Adrenal gland (tissue), 5 donors: ENCODE data around the gene SORCS3.

Experiments used
- CTCF ChIP-seq, 6 experiments: fragments of 450-650 bp in 4 of 6; fragments of 200-600 bp in 2 of 6; sonication (generic) in 1 of 6; IDR thresholded peaks; 1 replicate in 5 of 6; 2 replicates in 1 of 6; pipeline versions ENCODE4 v1.5.1 to v1.8.0; 2016 to 2021; ENCODE audit warnings: antibody characterized with exemption in 6 of 6, mild to moderate bottlenecking in 2 of 6, moderate library complexity in 1 of 6
- POLR2A ChIP-seq, 2 donors: fragments of 450-650 bp; IDR thresholded peaks; one replicate each; pipeline ENCODE4 v1.6.1; 2017; ENCODE audit warnings: antibody characterized with exemption in 2 of 2, mild to moderate bottlenecking in 2 of 2, moderate library complexity in 1 of 2
- donor health status: DM: no; HTN: no; CAD: no.

GRCh38 chr10:105241254-105241653 is 600.2 kb downstream of the SORCS3 start:
- no peak for TF ChIP-seq CTCF (IDR thresholded peaks at IDR 0.05)
- no peak for TF ChIP-seq POLR2A (IDR thresholded peaks at IDR 0.05)
